OCI-LY3 (cell line): ENCODE results near the gene DHX57.

ENCODE experiments used
- EZH2phosphoT487 ChIP-seq: fragments of 200-600 bp; shearing (Covaris generic); IDR thresholded peaks from 2 replicates; pipeline ENCODE4 v1.6.1; 2018; ENCODE audit warnings: antibody characterized with exemption, mixed run types, low read depth
- TF ChIP-seq, protein P1 (sequence below): fragments of 200-600, 300-600 bp; sonication (generic); IDR thresholded peaks from 2 replicates; pipeline ENCODE4 v1.5.1; 2014; ENCODE audit warnings: antibody characterized with exemption, low read length, low read depth

DNA sequence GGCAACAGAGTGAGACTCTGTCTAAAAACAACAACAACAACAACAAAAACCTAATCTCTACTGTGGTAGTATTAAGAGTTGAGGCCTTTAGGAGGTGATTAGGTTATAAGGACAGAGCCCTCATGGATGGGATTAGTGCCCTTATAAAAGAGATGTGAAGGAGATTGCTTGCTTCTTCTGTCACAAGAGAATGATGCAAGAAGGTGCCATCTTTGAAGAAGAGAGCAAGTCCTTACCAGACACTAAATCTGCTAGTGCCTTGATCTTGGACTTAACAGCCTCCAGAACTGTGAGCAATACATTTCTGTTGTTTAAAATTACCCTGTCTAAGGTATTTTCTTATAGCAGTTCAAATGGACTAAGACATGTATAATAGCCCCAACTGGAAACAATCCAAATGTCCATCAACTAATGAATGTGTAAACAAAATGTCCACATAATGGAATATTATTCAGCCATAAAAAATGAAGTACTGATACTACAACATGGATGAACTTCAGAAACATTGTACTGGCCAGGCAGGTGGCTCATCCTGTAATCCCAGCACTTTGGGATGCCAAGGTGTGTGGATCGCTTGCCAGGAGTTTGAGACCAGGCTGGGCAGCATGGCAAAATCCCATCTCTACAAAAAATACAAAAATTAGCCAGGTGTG, 12.3 kb upstream of the DHX57 start:
- TF ChIP-seq, protein P1, sequence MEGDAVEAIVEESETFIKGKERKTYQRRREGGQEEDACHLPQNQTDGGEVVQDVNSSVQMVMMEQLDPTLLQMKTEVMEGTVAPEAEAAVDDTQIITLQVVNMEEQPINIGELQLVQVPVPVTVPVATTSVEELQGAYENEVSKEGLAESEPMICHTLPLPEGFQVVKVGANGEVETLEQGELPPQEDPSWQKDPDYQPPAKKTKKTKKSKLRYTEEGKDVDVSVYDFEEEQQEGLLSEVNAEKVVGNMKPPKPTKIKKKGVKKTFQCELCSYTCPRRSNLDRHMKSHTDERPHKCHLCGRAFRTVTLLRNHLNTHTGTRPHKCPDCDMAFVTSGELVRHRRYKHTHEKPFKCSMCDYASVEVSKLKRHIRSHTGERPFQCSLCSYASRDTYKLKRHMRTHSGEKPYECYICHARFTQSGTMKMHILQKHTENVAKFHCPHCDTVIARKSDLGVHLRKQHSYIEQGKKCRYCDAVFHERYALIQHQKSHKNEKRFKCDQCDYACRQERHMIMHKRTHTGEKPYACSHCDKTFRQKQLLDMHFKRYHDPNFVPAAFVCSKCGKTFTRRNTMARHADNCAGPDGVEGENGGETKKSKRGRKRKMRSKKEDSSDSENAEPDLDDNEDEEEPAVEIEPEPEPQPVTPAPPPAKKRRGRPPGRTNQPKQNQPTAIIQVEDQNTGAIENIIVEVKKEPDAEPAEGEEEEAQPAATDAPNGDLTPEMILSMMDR, result no peak
- no peak for TF ChIP-seq EZH2phosphoT487
